ENCODE measurements around the gene TGFBR1. TPM values are rescaled to one million over a fixed set of nuclear protein-coding genes. Genes with fewer than 3 reads are reported as not detected.

TGFBR1 gene
- polyA plus RNA-seq, 1 of the 3 experiments (the other 2 are of a cell fraction): 15.3 TPM

- ChIA-PET CTCF (interaction anchor here (0.6 to 1.6 kb wide), 4 partner anchors 25 to 1436 kb away, joined by 3 read pairs; no protein-coding TSS in a partner anchor), POLR2A (no interaction called here)
- Histone ChIP-seq H3K27ac (ENCODE audit: low read depth in 2 of 2, low read length in 1 of 2) (no peak overlapping the region), H3K9me2 (no peaks in the 10 kb centered on the region), H3K4me2 (no peak overlapping the region), H2AFZ (ENCODE audit: low read depth) (no peak overlapping the region), H4K20me1 (ENCODE audit: insufficient read depth) (no peaks in the 10 kb centered on the region), H3K27me3 (ENCODE audit: insufficient read depth) (no peaks in the 10 kb centered on the region), H3K79me2 (ENCODE audit: insufficient read depth) (no peaks in the 10 kb centered on the region), H3F3A (replicated peaks; ENCODE audit: insufficient read depth) (peaks cover 8% of the 10 kb centered on the region), H3K9me3 (no peaks in the 10 kb centered on the region), H3K4me1 (ENCODE audit: control insufficient read depth in 1 of 2, insufficient read depth in 2 of 2, low read depth in 1 of 2, low read length in 1 of 2) (peaks cover 0 to 3% of the 10 kb centered on the region in 2 experiments; a peak in 2 of 4 replicates), H3K9ac (no peak overlapping the region), H3K36me3 (replicated peaks in 1 of 2; ENCODE audit: control insufficient read depth in 1 of 2, insufficient read depth in 2 of 2, low read length in 1 of 2) (peaks cover 0 to 8% of the 10 kb centered on the region in 2 experiments), H3K4me3 (ENCODE audit: low read depth in 2 of 2, low read length in 1 of 2) (no peak overlapping the region)
- DNase-seq: no peak
- TF ChIP-seq CHD2 (IDR thresholded peaks at IDR 0.05; ENCODE audit: low read length, partially characterized antibody) (no peak), GATA2 (CRISPR knock-in tag; IDR thresholded peaks at IDR 0.05) (no peak), NRF1 (IDR thresholded peaks at IDR 0.05; ENCODE audit: low read depth, low read length) (no peak), EP300 (IDR thresholded peaks at IDR 0.05; ENCODE audit: borderline replicate concordance in 1 of 2, low read depth in 1 of 2, low read length in 1 of 2) (no peak), GABPA (IDR thresholded peaks at IDR 0.05; ENCODE audit: low read depth) (no peak)
- WGBS (ENCODE audit: low lambda C conversion rate): 79% methylated on average over 4 of the region's 4 CpGs
Measured at GRCh38 chr9:99158629-99159028, 53.7 kb downstream of the TGFBR1 start.

GRCh38 chr9:99160173-99160572 lies 55.3 kb downstream of the TGFBR1 start:
- Histone ChIP-seq H3F3A (replicated peaks; ENCODE audit: insufficient read depth) (peaks cover 8% of the 10 kb centered on the region), H3K4me3 (ENCODE audit: low read depth in 2 of 2, low read length in 1 of 2) (no peak overlapping the region), H3K9me3 (no peaks in the 10 kb centered on the region), H3K9me2 (no peaks in the 10 kb centered on the region), H3K36me3 (replicated peaks in 1 of 2; ENCODE audit: control insufficient read depth in 1 of 2, insufficient read depth in 2 of 2, low read length in 1 of 2) (peaks cover 0 to 3% of the 10 kb centered on the region in 2 experiments), H2AFZ (ENCODE audit: low read depth) (no peak overlapping the region), H3K9ac (no peak overlapping the region), H3K4me1 (ENCODE audit: control insufficient read depth in 1 of 2, insufficient read depth in 2 of 2, low read depth in 1 of 2, low read length in 1 of 2) (peaks cover 0 to 3% of the 10 kb centered on the region in 2 experiments; a peak in 2 of 4 replicates), H3K79me2 (ENCODE audit: insufficient read depth) (no peaks in the 10 kb centered on the region), H4K20me1 (ENCODE audit: insufficient read depth) (no peaks in the 10 kb centered on the region), H3K27ac (ENCODE audit: low read depth in 2 of 2, low read length in 1 of 2) (no peak overlapping the region), H3K27me3 (ENCODE audit: insufficient read depth) (no peaks in the 10 kb centered on the region), H3K4me2 (no peak overlapping the region)
- ChIA-PET POLR2A (no interaction called here), CTCF (interaction anchor here (0.6 to 8.2 kb wide), 6 partner anchors 20 to 1436 kb away, joined by 3 to 66 read pairs (median 3); no protein-coding TSS in a partner anchor)
- no peak for DNase-seq
- 86% methylated on average over 6 of the region's 6 CpGs for WGBS (ENCODE audit: low lambda C conversion rate)
- TF ChIP-seq EZH2phosphoT487 (IDR thresholded peaks at IDR 0.05; ENCODE audit: borderline replicate concordance, low read depth) (no peak), SIN3A (IDR thresholded peaks at IDR 0.05; ENCODE audit: borderline replicate concordance, low read depth, low read length) (no peak), TAF1 (IDR thresholded peaks at IDR 0.05; ENCODE audit: borderline replicate concordance, low read depth, low read length) (no peak), GATA2 (CRISPR knock-in tag; IDR thresholded peaks at IDR 0.05) (no peak), USF1 (IDR thresholded peaks at IDR 0.05; ENCODE audit: borderline replicate concordance, low read depth) (no peak), RAD21 (IDR thresholded peaks at IDR 0.05; ENCODE audit: low read length) (no peak)
